ENCODE data around the gene ARHGEF10L.

Gene ARHGEF10L

DNA sequence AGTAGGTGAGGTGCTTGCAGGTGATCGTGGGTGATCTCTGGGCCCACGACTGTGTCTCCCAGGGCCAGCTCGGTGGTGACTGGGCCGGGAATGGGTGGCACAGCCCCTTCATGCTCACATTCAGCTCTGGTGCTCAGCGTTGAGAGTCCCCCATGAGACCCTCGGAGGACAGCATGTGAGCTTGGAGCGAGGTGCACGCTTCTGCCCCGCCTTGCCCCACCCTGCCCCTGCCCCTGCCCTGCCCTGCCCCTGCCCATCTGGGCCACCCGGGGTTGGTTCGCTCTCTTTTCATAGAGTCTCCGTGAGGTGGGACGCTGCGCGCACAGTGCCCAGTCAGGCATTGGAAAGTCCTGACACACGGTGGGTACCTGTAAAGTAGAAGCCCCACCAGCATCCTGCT lies 140.4 kb downstream of the ARHGEF10L start:
- DNase-seq (ENCODE audit: low read depth) = no peak

DNA sequence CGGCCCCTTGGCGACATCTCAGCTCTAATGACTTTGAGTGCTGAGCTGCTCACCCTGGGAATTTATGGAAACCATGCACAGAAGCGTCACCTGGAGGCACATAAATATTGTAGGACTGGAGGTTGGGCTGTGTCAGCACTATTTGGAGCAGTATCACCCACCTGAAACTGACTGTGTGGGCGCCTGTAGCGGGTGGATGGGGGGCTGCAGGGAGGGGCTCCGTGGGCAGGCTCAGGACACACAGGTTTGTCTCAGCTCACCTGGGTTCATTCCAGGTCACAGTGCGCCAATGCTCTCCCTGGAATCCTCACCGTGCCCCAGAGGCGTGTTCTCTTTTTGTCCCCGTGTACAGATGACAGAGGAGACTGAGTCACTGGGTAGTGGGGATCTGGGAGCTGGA lies 140.8 kb downstream of the ARHGEF10L start:
- no peak for DNase-seq (ENCODE audit: low read depth)

DNA sequence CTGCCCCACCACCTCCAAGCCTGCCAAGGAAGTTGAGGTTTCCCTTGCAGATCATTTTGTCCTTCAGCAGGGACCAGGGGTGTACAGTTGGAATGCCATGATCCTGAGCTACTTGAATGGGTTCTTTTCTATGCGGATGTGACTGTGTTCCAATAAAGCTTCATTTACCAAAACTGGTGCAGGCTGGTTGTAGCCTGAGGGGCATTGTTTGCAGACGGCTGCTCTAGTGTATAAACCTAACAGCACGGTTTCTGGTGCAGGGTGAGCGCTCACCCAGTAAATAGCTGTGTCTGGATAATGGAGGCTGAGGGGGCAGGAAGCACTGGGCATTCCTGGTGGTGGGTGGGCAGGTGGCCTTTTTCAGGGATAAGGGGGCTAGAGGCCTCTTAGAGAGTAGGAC lies 142.9 kb downstream of the ARHGEF10L start:
- no peak for DNase-seq (ENCODE audit: low read depth)

DNA sequence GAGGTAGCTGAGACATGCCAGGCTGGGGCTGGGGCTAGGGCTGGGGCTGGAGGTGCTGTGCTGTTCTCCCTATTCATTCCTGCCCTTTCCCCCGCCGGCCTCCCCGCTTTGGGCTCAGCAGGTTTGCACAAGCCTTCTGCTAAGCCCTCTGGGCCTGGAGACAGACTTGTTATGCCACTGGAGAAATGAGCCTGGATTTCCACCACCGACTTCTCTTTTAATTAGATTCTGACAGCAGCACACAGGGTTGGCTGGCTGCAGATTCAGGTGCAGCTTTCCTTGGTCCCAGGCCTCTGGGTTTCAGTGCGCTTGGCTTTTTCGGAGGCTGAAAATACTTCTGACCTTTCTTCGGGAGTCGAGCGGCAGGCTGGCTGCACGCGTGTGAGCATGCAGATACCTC lies 144.1 kb downstream of the ARHGEF10L start:
- DNase-seq (ENCODE audit: low read depth) = no peak

DNA sequence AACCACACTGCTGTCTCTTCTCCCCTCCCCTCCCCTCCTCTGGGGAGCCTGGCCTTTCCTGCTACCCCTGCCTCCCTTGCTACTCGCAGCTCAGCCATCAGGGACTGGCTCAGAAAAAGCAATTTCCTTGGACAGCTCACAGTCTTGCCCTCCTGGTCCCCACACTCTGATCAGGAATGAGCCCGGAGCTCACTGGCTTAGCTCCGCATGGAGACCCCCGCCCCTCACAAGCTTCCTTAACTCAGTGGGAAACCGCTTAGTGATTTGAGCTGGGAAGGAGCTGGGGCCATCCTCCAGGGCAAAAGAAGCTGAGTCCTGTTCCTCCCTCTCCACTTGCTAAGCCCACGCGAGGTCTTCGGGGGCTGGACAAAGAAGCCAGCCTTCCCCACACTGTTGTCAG lies 145.3 kb downstream of the ARHGEF10L start:
- no peak for DNase-seq (ENCODE audit: low read depth)

DNA sequence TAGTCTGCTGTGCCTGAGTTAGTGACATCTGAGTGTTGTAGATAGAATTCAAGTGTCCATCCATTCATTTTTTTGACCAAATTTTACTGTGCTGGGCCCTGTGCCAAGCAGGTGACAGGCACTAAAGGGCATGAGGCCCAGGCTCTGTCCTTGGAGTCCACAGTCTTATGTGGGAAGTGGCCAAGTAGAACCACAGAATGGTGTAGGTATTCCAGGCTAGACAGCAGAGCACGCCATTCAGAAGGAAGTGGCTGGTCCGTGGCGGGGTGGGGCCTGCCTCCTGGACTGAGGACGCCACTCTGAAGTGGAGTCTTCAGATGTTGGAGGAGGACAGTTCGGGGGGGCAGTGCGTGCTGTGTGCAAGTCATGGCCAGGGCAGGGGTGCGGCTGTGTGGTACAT lies 146.8 kb downstream of the ARHGEF10L start:
- no peak for DNase-seq (ENCODE audit: low read depth)

DNA sequence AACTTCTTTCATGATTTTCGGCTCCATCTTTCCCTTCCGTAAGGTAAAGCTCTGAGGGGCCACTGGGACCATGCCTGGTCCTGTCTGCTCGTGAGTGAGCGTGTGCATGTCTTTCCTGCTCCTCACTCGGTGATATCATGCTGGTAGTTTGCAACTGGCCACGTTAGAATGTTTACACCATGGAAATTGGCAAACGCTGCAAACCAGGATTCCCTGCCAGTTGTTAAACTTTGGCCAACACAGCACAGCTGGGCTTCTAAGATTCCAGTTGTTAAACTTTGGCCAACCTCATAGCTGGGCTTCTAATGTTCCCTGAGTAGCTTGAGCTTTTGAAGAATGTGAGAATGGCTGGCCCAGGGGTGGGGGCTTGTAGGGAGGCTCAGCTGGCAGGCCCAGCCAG lies 147.6 kb downstream of the ARHGEF10L start:
- peak; percentile 14 for DNase-seq (ENCODE audit: low read depth)

DNA sequence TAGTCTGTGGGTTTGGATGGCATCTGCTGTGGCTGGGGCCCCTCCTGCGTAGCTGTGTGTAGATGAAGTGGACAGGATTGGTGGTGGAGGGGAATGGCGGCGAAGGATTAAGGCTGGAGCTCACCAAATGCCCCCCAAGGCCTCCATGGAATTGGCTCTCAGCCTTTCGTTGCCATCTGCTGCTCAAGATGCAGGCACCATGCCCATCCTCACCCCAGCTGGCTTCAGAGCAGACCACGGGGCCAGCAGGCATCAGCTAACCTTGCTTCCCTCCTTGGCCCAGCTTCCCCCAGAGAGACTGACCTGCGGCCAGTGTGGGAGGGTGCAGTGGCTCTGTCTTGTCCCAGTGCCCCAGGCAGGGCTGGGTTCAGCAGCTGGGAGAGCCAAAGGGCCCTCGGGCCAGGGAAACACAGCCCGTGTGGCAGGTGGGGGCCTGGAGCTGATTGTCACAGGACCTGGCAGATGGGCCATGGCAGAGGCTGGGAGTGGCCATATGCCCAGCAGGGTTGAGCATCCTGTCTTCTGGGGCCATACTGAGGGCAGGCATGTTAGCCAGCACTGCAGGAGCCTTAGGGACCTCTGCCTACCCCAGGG lies 148.8 kb downstream of the ARHGEF10L start:
- no peak for DNase-seq (ENCODE audit: low read depth)

DNA sequence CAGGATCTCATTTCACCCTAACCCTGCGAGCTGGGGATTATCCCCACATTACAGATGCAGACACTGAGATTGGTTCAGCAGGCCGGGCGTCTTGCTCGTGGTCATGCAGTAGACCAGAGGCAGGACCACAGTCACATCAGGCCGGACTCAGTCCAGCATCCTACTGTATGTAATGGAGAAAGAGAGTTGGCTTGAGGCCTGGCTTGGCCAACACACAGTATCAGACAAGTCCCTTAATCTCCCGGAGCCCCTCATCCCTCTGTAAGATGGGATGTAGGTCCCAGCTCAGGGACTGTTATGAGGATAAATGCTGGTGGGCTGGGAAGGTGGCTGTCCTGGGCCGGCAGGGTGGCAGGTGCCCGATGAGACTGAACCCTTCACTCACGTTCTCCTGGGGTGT lies 149.5 kb downstream of the ARHGEF10L start:
- DNase-seq (ENCODE audit: low read depth) = no peak

DNA sequence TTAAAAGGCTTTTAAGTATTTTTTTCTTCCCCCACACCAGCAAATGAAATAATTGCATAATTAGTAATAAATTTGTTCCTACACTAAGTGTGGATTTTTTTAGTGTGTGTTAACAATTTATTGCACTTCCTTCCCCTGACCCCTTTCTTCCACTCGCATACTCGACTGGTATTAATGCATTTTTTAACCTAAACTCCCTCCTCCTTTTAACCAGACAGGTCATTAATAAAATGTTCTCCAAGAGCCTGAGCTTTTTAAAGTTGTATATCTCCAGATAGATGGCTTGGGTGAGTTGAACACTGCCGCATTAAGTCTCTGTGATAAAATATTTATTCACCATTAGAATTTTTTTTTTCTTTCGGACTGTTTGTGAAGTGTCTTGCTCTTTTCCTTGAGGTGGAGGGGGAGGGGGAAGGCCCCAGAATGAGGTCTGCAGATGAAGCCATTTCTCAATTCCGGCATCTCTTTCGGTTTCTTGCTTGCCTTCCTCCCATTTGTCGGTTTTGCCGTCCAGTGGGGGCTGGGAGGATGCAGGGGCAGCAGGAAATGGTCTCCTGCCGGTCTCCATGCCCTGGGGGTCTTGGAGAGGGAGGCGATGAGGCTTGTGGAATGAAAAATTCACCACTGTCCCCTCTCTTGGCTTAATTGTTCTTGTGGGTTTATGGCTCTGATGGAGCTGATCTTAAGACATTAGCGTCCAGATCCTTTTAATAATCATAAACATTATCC lies 151.6 kb downstream of the ARHGEF10L start:
- DNase-seq (ENCODE audit: low read depth) = no peak

DNA sequence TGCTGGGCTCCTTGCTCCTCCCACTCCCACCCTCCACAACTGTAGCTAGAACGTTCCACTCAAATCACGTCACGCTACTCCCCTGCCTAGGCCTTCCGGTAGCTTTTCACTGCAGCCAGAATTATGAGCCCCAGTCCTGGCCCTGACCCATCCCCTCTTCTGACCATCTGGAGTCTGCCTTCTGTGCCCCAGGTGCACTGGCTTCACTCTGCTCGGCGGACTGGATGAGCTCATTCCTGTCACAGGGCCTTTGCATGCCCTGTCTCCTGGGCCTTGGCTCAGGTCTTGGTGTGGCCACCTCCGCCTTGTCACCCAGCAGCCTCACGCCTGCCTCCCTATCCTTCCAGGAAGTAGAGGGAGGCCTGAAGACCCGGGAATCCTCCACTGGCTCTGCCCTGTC lies 153.1 kb downstream of the ARHGEF10L start:
- DNase-seq (ENCODE audit: low read depth) = no peak

DNA sequence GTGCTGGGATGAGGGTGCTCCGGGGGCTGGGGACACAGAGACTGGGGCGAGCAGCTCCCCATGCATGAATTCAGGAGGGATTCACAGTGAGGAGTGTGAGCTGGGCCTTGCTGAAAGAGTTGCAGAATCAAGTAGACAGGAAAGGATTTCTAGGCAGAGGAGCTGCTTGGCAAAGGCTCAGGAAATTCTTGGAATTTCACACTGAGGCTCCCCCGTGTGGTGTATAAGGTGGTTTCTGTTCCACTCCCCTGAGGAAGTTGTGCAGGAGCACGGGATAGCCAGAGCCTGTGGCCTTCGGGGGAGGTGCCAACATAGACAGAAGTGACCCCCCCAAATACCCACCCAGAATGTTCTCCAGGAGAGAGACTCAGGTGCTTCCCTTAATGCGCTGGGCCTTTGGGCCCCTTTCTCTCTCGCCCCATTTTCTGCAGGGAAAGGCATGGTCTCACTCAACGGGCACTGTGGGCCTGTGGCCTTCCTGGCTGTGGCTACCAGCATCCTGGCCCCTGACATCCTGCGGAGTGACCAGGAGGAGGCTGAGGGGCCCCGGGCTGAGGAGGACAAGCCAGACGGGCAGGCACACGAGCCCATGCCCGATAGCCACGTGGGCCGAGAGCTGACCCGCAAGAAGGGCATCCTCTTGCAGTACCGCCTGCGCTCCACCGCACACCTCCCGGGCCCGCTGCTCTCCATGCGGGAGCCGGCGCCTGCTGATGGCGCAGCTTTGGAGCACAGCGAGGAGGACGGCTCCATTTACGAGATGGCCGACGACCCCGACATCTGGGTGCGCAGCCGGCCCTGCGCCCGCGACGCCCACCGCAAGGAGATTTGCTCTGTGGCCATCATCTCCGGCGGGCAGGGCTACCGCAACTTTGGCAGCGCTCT lies 157.2 kb downstream of the ARHGEF10L start:
- peak; percentile 28 for DNase-seq (ENCODE audit: low read depth)

DNA sequence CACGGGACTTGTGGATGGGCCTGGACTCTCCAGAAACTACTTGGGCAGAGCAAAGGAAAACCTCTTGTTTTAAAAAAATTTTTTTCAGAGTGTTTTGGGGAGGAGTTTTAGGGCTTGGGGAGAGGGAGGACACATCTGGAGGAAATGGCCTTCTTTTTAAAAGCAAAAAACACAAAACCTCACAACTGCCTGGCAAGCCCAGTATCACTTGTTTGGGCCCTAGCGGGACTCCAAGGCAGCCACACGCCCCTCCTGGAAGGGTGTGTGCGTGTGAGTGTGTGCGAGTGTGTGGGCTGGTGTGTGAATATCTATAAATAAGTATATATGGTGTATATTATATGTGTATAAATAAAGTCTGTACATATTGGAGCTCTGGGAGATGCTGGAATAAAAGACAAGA lies 158.0 kb downstream of the ARHGEF10L start:
- DNase-seq (ENCODE audit: low read depth) = no peak

DNA sequence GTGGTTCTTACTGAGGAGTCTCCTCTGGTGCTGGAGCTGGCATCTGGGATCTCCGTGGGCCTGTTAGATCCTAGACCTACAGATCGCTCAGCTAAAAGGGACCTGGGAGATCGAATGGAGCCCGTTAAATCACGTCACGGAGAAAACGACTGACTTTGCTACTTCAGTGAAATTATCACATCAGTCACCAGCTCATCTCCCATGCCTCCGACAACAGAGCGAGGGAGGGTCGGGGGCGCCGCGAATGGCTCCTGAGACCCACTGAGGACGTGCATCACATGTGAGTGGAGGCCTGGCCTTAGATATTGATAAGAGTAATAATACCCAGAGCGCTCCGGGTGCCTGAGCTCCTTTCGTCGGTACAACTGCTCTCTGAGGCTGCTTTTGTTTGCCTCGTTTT lies 160.1 kb downstream of the ARHGEF10L start:
- no peak for DNase-seq (ENCODE audit: low read depth)

DNA sequence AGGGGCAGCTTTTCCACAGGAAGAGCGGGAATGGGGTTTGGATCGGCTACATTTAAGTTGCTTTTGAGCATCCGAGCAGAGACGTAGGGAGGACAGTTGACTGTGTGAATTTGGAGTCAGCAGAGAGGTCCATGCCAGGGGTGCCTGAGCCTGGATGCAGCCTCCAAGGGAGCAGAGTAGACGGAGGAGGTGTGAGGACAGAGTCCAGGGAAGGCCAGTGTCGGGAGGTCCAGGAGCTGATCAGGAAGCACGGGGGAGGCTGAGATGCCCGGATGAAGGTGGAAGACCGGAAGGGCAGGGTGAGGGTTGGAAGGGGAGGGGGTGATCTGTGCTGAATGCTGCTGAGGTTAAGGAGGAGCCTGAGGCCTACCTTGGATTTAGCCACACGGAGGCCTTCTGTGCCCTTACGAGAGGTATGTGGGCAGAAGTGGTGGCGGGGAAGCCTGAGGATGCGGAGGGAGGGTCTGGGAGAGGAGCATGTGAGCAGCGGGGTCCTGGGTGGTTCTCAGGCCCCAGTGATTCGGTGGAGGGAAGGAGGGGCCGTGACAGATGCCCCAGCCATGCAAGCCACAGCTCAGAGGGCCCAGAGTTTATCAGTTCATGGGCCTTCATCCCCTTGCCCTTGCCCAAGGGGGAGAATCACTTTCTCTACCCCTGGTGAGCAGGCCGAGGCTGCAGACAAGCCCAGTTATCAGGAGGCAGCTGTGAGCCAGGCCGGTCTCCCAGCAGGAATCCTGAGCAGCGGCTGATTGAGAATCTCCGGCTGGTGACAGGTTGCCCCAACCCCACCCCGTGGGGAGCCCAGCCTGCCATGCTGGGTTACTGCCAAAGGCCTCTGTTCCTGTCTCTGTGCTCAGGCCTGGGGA lies 161.7 kb downstream of the ARHGEF10L start:
- DNase-seq (ENCODE audit: low read depth) = no peak

DNA sequence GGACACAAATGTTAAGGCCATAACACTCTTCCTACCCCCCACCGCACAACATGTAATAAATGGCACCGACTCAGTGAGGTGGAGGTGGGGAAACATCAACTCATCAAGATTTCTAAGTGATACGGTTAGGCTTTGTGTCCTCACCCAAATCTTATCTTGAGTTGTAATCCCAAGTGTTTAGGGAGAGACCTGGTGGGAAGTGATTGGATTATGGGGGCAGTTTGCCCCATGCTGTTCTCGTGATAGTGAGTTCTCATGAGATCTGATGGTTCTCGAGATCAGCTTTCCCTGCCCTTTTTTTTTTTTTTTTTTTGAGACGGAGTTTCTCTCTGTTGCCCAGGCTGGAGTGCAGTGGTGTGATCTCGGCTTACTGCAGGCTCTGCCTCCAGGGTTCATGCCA lies 164.7 kb downstream of the ARHGEF10L start:
- no peak for DNase-seq (ENCODE audit: low read depth)

DNA sequence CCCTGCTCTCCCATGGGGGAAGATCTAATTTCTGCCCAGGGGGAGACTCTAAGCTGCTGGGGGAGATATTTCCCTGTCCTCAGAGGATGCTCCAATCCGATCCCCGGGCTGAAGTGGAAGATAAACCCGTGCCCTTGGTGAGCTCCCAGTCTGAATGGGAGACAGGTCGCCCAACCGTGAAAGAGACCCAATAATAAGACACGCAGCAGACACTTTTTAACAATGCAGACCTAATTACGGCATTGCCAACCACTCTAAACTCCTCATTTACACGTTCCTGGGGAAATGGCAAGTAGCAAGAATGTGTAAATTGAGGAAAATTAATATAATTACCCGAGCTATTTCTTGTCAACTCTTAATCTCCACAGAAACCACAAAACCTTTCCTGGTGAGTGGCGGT lies 166.9 kb downstream of the ARHGEF10L start:
- DNase-seq (ENCODE audit: low read depth) = no peak

DNA sequence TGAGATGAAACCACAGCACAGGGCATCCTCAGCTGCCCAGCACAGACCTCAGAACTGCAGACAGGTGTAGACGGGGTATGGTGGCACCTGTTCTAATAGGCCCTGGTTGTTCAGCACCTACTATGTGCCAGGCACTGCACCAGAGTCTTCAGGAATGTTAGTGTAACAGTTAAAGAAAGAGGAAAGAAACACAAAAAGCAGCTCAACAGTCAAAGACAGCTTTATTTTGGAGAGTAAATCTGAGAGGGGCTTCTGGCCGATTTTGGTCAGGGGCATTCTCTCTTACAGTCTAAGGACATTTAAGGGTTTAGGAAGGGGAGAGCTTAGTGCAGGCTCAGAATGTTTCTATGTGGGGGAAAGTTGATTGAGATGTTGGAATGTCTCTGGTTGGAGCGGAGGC lies 170.5 kb downstream of the ARHGEF10L start:
- no peak for DNase-seq (ENCODE audit: low read depth)

DNA sequence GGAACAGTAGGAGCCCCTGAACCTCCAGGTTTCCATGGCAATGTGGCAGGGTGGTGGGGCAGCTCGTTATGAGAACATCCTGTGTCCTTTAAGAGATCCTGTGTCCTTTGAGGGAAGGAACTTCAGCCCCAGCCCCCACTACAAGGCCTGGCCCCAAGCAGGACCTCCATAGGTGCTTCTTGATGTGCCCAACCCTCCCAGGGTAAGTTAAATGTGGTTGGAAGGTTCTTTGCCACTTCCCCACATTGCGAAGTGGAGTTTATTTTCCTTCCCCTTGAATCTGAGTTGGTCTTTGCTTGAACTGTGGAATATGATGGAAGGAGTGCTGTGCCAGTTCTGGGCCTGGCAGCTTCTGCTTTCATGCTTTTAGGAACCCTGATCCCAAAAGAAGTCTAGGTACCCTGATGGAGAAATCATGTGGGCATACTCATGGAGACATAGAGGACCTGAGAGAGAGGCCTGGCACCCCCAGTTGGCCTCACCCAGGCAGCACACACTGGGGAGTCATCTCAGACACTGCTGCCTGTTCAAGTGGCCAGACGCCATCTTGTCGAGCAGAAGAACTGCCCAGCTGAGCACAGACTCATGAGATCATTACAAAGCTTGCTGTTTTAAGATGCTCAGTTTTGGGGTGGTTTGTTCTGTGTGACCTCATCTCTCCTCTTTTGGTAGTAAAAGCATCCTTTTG lies 171.5 kb downstream of the ARHGEF10L start:
- DNase-seq (ENCODE audit: low read depth) = no peak

DNA sequence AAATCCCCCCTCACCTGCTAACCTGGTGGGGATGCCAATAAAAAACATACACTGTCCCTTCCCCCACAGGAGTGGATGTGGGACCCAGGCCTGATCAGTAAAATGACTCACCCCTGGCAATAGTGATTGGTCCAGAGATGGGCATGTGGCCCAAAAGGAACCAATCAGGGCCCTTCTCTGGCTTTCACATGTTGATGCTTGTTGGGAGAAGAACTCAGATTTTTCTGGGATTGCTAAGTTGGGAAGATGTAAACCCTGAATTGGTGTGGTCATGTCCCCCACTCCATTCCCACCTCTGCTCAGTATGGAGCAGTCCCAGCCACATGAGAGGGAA lies 172.0 kb downstream of the ARHGEF10L start:
- DNase-seq (ENCODE audit: low read depth) = no peak

DNA sequence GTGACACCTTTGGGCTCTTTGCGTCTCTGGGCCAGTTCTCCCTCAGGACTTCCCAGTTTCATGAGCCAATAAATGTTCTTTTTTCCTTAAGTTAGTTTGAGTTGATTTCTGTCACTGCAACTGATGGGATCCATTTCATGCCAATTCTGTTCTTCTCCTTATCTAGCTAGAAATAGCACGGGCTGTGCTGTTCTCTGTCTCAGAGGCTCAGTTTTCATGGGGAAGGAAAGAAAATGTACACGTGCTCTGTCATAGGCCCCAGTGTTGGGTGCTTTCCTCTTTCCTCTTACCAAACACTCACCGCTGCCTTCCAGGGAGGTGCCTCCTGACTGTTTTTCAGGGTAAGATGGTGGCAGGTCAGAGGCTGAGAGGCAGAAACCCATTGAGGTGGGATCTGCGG lies 172.4 kb downstream of the ARHGEF10L start:
- DNase-seq (ENCODE audit: low read depth) = no peak

DNA sequence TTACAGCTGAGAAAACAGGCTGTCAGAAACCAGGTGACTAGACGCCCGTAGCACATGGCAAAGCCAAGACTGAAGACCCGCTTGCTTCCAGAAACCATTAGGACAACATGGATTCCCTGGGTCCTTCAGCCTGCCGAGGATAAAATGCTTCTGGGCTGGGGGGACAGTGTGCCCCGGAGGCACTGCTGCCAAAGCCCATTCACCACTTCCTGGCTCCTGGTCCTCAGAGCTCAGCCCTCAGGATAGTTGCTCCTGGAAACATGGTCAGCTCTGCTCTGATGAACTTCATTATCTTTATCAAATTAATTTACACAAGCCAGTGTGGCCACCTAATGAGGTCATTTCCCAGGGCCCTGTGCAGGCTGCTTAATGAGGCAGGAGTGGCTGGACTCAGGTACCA lies 174.5 kb downstream of the ARHGEF10L start:
- DNase-seq (ENCODE audit: low read depth) = no peak
